Mesothelial cell of epicardium (in vitro differentiated cells): ENCODE data around the gene TNFRSF1B. TPM values are rescaled to one million over a fixed set of nuclear protein-coding genes. Genes with fewer than 3 reads are reported as not detected.
A peak's percentile ranks its signal among the peaks of the same experiment; 100 is the strongest.
"Not testable (repeated sequence)": the region's sequence is repeated elsewhere in the genome, so short reads cannot be mapped to it uniquely, and the experiment has no call there.

ENCODE experiments used
- DNase-seq, 2 experiments: peaks; one replicate each; pipeline ENCODE4 v3.0.0; 2021; ENCODE audit warnings: low spot score in 2 of 2; ENCODE audit not compliant: unreplicated experiment in 2 of 2
- H3K27ac Mint-ChIP-seq: 2 replicates; pipeline ENCODE4 v1.8.0; 2021; ENCODE audit warnings: mixed read lengths
- H3K27me3 Mint-ChIP-seq: 2 replicates; pipeline ENCODE4 v1.8.0; 2021; ENCODE audit warnings: low read depth, mixed read lengths
- H3K36me3 Mint-ChIP-seq: 2 replicates; pipeline ENCODE4 v1.8.0; 2021; ENCODE audit warnings: mixed read lengths
- H3K4me1 Mint-ChIP-seq: 2 replicates; pipeline ENCODE4 v1.8.0; 2021; ENCODE audit warnings: mixed read lengths
- H3K4me3 Mint-ChIP-seq: 2 replicates; pipeline ENCODE4 v1.8.0; 2021; ENCODE audit warnings: mild to moderate bottlenecking, moderate library complexity, mixed read lengths
- H3K9me3 Mint-ChIP-seq: 2 replicates; pipeline ENCODE4 v1.8.0; 2021; ENCODE audit warnings: mixed read lengths
- CTCF ChIP-seq: fragments of 200-600 bp; sonication (generic); IDR thresholded peaks from one replicate; pipeline ENCODE4 v1.5.0; 2021; ENCODE audit warnings: antibody characterized with exemption; ENCODE audit not compliant: unreplicated experiment
- total RNA-seq: library from RNA; stranded (reverse); gene quantifications from 3 replicates; pipeline ENCODE4 v1.2.1, GENCODE V29; 2021

The TNFRSF1B gene
- total RNA-seq, 1 donor from 2014 or later = 2.9 TPM

DNA sequence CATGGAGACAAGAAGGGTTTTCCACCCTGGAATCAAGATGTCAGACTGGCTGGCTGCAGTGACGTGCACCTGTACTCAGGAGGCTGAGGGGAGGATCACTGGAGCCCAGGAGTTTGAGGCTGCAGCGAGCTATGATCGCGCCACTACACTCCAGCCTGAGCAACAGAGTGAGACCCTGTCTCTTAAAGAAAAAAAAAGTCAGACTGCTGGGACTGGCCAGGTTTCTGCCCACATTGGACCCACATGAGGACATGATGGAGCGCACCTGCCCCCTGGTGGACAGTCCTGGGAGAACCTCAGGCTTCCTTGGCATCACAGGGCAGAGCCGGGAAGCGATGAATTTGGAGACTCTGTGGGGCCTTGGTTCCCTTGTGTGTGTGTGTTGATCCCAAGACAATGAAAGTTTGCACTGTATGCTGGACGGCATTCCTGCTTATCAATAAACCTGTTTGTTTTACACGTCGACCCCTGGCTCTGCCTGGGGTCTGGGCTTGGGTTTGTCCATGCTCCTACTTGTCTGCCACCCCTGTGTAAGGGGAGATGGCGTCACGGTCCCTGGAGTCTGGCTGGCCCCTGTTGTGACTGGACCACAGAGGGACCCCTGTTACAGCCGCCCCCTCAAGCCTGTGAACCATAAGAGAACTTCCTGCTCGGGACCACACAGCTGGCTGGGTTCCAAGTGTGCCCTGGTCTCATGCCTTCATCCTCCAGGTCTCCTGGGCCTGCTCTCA is 42.1 kb downstream of the TNFRSF1B start:
- Mint-ChIP-seq H3K4me3 (no peak overlapping the region), H3K27ac (peak overlapping the region; percentile 41), H3K36me3 (no peaks in the 10 kb centered on the region), H3K4me1 (peaks cover 15% of the 10 kb centered on the region), H3K9me3 (no peaks in the 10 kb centered on the region), H3K27me3 (peaks cover 6% of the 10 kb centered on the region)
- DNase-seq = peak; percentile 68 to 93
- peak; percentile 98 for TF ChIP-seq CTCF

DNA sequence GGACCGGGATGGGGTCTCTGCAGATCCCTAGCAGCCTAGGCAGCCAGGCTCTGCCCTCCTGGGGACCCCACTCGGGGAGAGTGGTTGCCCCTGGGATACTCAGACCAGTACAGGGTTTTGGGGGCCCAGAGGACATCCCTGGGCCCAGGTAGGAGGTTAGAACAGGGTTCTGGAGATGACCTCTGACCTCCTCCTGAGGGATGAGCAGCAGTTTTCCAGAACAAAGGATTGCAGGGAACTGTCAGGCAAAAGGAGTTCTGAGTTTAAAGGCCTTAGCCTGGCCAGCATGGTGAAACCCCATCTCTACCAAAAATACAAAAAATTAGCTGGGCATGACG is 42.7 kb downstream of the TNFRSF1B start:
- DNase-seq = no peak

DNA sequence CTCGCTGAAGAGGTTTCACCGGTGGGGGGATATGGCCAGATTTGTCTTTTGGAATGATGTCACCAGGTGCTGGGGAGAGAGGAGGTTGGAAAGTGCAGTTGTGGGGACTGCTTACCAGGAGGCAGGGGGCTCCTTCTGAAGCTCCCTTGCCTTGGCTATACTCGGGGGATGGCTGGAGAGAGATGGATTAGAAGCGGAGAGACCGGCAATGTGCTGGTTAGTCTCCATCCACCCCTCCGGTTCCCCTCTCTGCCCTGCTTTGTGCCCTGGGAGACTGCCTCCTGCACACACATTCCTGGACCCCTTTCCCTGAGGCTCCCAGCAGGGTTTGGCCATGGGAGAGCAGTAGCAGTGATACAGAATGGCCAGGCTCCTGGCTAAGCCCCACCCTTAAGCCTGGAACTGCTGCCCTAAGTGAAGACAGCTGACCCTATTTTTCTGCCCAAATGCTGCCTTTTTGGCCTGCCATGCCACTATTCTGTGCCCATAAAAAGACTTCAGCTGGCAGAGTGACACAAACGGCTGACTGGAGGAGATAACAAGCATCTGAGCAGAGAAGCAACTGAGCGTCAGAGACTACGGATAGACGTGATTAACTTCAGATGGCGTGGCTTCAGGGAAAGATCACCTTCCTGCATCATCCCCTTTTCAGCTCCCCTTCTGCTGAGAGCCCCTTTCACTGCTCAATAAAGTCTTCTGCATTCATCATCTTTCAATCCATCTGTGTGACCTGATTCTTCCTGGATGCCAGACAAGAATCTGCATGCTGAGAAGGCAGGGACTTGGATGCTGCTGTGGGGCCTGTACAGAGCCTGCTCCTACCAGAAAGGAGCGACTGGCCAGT is 48.5 kb downstream of the TNFRSF1B start:
- TF ChIP-seq CTCF = no peak
- no peak overlapping the region for H3K27ac Mint-ChIP-seq
- H3K4me1 Mint-ChIP-seq = no peaks in the 10 kb centered on the region
- H3K9me3 Mint-ChIP-seq = peaks cover 4% of the 10 kb centered on the region
- no peak for DNase-seq
- no peak overlapping the region for H3K4me3 Mint-ChIP-seq
- H3K27me3 Mint-ChIP-seq = peaks cover 26% of the 10 kb centered on the region
- H3K36me3 Mint-ChIP-seq = no peaks in the 10 kb centered on the region

More for the DNA sequence above, 42.7 kb downstream of the TNFRSF1B start:
- H3K4me1 Mint-ChIP-seq = peaks cover 15% of the 10 kb centered on the region
- H3K36me3 Mint-ChIP-seq = no peaks in the 10 kb centered on the region
- peaks cover 10% of the 10 kb centered on the region for H3K27me3 Mint-ChIP-seq
- H3K27ac Mint-ChIP-seq = no peak overlapping the region
- H3K4me3 Mint-ChIP-seq = no peak overlapping the region
- no peak for TF ChIP-seq CTCF
- no peaks in the 10 kb centered on the region for H3K9me3 Mint-ChIP-seq

DNA sequence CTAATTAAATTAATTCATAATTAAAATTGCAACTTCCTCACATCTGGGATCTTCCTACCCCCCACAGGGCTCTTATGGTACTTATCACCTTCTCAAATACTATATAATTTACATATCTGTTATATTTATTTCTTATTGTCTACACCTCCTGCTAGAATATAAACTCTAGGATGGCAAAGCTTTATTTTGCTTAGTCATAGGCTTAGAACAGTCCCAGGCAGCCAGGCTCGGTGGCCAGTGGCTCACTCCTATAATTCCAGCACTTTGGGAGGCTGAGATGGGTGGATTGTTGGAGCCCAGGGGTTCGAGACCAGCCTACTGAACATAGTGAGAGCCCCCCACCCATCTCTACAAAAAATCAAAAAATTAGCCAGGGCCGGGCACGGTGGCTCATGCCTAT is 53.0 kb downstream of the TNFRSF1B start:
- H3K27me3 Mint-ChIP-seq = peaks cover 15% of the 10 kb centered on the region
- H3K9me3 Mint-ChIP-seq = peaks cover 15% of the 10 kb centered on the region
- no peak for TF ChIP-seq CTCF

DNA sequence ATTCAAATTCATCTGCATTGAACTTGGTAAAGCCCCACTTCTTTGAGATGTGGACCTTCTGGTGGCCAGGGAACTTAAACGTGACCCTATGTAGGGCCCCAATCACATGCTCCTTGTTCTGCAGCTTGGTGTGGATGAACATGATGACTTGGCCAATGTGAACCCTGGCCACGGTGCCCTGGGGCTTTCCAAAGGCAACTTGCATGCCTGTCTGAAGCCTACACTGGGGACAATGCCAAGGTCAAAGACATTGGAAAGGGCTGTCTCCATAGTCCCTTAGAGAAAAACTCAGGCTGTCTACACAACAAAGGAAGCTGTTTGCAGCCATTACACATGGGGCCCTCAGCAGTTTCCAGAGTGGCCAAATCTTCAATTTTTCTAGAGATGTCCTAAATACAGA is 54.1 kb downstream of the TNFRSF1B start:
- H3K4me1 Mint-ChIP-seq = no peaks in the 10 kb centered on the region
- H3K36me3 Mint-ChIP-seq = peaks cover 4% of the 10 kb centered on the region
- no peak for TF ChIP-seq CTCF
- H3K4me3 Mint-ChIP-seq = no peak overlapping the region
- no peak overlapping the region for H3K27ac Mint-ChIP-seq
- no peak for DNase-seq
- peaks cover 12% of the 10 kb centered on the region for H3K27me3 Mint-ChIP-seq
- peaks cover 15% of the 10 kb centered on the region for H3K9me3 Mint-ChIP-seq

More for the DNA sequence above, 53.0 kb downstream of the TNFRSF1B start:
- Mint-ChIP-seq H3K36me3 (peaks cover 4% of the 10 kb centered on the region), H3K4me1 (no peaks in the 10 kb centered on the region), H3K27ac (no peak overlapping the region), H3K4me3 (no peak overlapping the region)
- DNase-seq = no peak

GRCh38 chr1:12222700-12223099 is 55.9 kb downstream of the TNFRSF1B start:
- not testable (repeated sequence) for H3K4me1 Mint-ChIP-seq, DNase-seq, H3K27me3 Mint-ChIP-seq, H3K27ac Mint-ChIP-seq, H3K4me3 Mint-ChIP-seq, H3K36me3 Mint-ChIP-seq
- peaks cover 12% of the 10 kb centered on the region for H3K9me3 Mint-ChIP-seq

- H3K4me3 Mint-ChIP-seq, H3K36me3 Mint-ChIP-seq, H3K27me3 Mint-ChIP-seq, DNase-seq, H3K27ac Mint-ChIP-seq, H3K4me1 Mint-ChIP-seq: not testable (repeated sequence)
- peaks cover 12% of the 10 kb centered on the region for H3K9me3 Mint-ChIP-seq
Observed at GRCh38 chr1:12224092-12224491, 57.3 kb downstream of the TNFRSF1B start.
